ENCODE results near the gene PNCK. TPM values are rescaled to one million over a fixed set of nuclear protein-coding genes. Genes with fewer than 3 reads are reported as not detected.
A peak's percentile ranks its signal among the peaks of the same experiment; 100 is the strongest.

The PNCK gene
- polyA plus RNA-seq, 3 donors: not detected

DNA sequence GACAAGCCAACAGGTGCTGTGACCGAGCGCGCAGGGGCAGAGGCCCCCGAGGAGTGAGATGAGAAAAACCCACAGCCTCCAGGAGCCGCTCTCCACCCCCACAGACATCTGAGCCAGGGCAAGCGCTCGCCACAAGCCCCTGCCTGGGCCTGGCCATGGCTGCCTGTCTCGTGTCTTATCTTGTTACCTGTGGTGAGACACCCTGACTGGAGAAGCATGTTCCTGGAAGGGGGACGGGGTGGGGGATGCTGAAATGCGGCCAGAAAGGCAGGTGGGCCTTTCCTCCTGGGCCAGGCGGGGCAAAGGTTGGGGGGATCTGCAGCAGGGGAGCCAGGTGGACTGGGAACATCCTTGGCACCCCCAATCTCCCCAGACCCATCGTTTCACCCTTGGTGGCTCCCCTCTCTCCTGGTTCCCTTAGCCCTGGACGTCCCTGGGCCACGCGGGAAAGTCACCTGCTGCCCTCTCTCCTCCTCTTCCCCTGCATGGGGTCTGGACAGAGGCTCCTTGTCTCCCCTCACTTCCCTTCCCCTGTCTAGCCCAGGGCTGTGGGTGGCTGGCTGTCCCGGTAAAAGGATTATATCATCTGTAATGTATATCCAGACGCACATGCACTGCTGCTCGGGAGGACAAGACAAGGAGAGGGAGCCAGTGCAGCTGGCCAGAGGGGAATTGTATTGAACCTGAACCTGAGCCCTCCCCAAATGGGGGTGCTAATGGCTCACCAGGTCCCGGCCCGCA is 35.0 kb downstream of the PNCK start:
- Histone ChIP-seq H4K20me1 (ENCODE audit: insufficient read depth, low read length) (no peaks in the 10 kb centered on the region), H2AFZ (ENCODE audit: insufficient read depth, low read depth, low read length, poor library complexity, severe bottlenecking) (no peak overlapping the region), H3K9ac (ENCODE audit: insufficient read depth, low read length, poor library complexity, severe bottlenecking) (no peak overlapping the region), H3K4me3 (replicated peaks in 1 of 3; ENCODE audit: low read depth in 2 of 3, low read length in 3 of 3) (no peak overlapping the region), H3K4me2 (replicated peaks; ENCODE audit: extremely low read depth, low read length, poor library complexity, severe bottlenecking) (no peak overlapping the region), H3K27ac (ENCODE audit: low read depth in 1 of 2, low read length in 2 of 2) (no peak overlapping the region), H3K79me2 (ENCODE audit: insufficient read depth, low read length) (no peaks in the 10 kb centered on the region), H3K27me3 (ENCODE audit: control insufficient read depth in 2 of 2, insufficient read depth in 2 of 2, low read length in 2 of 2) (peaks cover 2 to 23% of the 10 kb centered on the region in 2 donors), H3K9me3 (replicated peaks in 1 of 2; ENCODE audit: control insufficient read depth in 1 of 2, insufficient read depth in 1 of 2, low read length in 2 of 2) (peaks cover 0 to 9% of the 10 kb centered on the region in 2 donors), H3K36me3 (replicated peaks in 1 of 2; ENCODE audit: control insufficient read depth in 1 of 2, insufficient read depth in 2 of 2, low read length in 2 of 2) (no peaks in the 10 kb centered on the region), H3K4me1 (ENCODE audit: control insufficient read depth in 1 of 2, insufficient read depth in 2 of 2, low read length in 2 of 2) (no peaks in the 10 kb centered on the region)
- peaks cover 0 to 1% of the 10 kb centered on the region in 2 donors for H3K36me3 Mint-ChIP-seq
- WGBS (ENCODE audit: insufficient coverage): 92% methylated on average over 7 of the region's 20 CpGs
- no peak for DNase-seq
- H3K4me1 Mint-ChIP-seq: no peaks in the 10 kb centered on the region
- peak overlapping the region in 1 of 7 donors; percentile 7 for H3K27ac Mint-ChIP-seq
- TF ChIP-seq, protein P1, sequence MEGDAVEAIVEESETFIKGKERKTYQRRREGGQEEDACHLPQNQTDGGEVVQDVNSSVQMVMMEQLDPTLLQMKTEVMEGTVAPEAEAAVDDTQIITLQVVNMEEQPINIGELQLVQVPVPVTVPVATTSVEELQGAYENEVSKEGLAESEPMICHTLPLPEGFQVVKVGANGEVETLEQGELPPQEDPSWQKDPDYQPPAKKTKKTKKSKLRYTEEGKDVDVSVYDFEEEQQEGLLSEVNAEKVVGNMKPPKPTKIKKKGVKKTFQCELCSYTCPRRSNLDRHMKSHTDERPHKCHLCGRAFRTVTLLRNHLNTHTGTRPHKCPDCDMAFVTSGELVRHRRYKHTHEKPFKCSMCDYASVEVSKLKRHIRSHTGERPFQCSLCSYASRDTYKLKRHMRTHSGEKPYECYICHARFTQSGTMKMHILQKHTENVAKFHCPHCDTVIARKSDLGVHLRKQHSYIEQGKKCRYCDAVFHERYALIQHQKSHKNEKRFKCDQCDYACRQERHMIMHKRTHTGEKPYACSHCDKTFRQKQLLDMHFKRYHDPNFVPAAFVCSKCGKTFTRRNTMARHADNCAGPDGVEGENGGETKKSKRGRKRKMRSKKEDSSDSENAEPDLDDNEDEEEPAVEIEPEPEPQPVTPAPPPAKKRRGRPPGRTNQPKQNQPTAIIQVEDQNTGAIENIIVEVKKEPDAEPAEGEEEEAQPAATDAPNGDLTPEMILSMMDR (IDR thresholded peaks at IDR 0.05): no peak
- H3K27me3 Mint-ChIP-seq (ENCODE audit: low read depth in 3 of 3): peaks cover 21 to 41% (median 41%) of the 10 kb centered on the region in 3 donors
- intact Hi-C loops (cut with micrococcal nuclease): no loop called here
- H3K9me3 Mint-ChIP-seq: peaks cover 0 to 12% (median 8%) of the 10 kb centered on the region in 7 donors
- H3K4me3 Mint-ChIP-seq: no peak overlapping the region

GRCh38 chrX:153638041-153638371 is 35.6 kb downstream of the PNCK start:
- intact Hi-C loops (cut with micrococcal nuclease): no loop called here
- H3K27me3 Mint-ChIP-seq (ENCODE audit: low read depth in 3 of 3): peaks cover 17 to 36% (median 35%) of the 10 kb centered on the region in 3 donors
- Histone ChIP-seq H2AFZ (ENCODE audit: insufficient read depth, low read depth, low read length, poor library complexity, severe bottlenecking) (no peak overlapping the region), H3K36me3 (replicated peaks in 1 of 2; ENCODE audit: control insufficient read depth in 1 of 2, insufficient read depth in 2 of 2, low read length in 2 of 2) (no peaks in the 10 kb centered on the region), H3K9ac (ENCODE audit: insufficient read depth, low read length, poor library complexity, severe bottlenecking) (no peak overlapping the region), H3K4me3 (replicated peaks in 1 of 3; ENCODE audit: low read depth in 2 of 3, low read length in 3 of 3) (no peak overlapping the region), H3K27ac (ENCODE audit: low read depth in 1 of 2, low read length in 2 of 2) (no peak overlapping the region), H4K20me1 (ENCODE audit: insufficient read depth, low read length) (no peaks in the 10 kb centered on the region), H3K9me3 (replicated peaks in 1 of 2; ENCODE audit: control insufficient read depth in 1 of 2, insufficient read depth in 1 of 2, low read length in 2 of 2) (peaks cover 0 to 4% of the 10 kb centered on the region in 2 donors), H3K4me2 (replicated peaks; ENCODE audit: extremely low read depth, low read length, poor library complexity, severe bottlenecking) (no peak overlapping the region), H3K79me2 (ENCODE audit: insufficient read depth, low read length) (no peaks in the 10 kb centered on the region), H3K27me3 (ENCODE audit: control insufficient read depth in 2 of 2, insufficient read depth in 2 of 2, low read length in 2 of 2) (peaks cover 2 to 17% of the 10 kb centered on the region in 2 donors), H3K4me1 (ENCODE audit: control insufficient read depth in 1 of 2, insufficient read depth in 2 of 2, low read length in 2 of 2) (no peaks in the 10 kb centered on the region)
- DNase-seq: no peak
- 100% methylated on average over 4 of the region's 6 CpGs for WGBS (ENCODE audit: insufficient coverage)
- TF ChIP-seq, protein P1 (IDR thresholded peaks at IDR 0.05): no peak
- H3K9me3 Mint-ChIP-seq: peaks cover 0 to 6% (median 4%) of the 10 kb centered on the region in 7 donors
- H3K4me3 Mint-ChIP-seq: no peak overlapping the region
- H3K4me1 Mint-ChIP-seq: no peaks in the 10 kb centered on the region
- H3K36me3 Mint-ChIP-seq: peaks cover 0 to 1% of the 10 kb centered on the region in 2 donors
- no peak overlapping the region for H3K27ac Mint-ChIP-seq
